SH-SY5Y (cell line): ENCODE data around the gene PFDN6.

ENCODE experiments used
- GATA2 ChIP-seq: IDR thresholded peaks from 2 replicates; pipeline ENCODE4 v1.6.1; 2011; ENCODE audit warnings: mild to moderate bottlenecking, low read depth, low read length
- GATA3 ChIP-seq: IDR thresholded peaks from 2 replicates; pipeline ENCODE4 v1.6.1; 2011; ENCODE audit warnings: low read depth, mild to moderate bottlenecking, low read length, moderate library complexity

- no peak for TF ChIP-seq GATA2
- no peak for TF ChIP-seq GATA3
Observed at GRCh38 chr6:33280539-33280938, 8.9 kb upstream of the PFDN6 start.
